K562 (cell line): ENCODE results near the gene LONRF3. TPM values are rescaled to one million over a fixed set of nuclear protein-coding genes. Genes with fewer than 3 reads are reported as not detected.

Experiments used
- BACH1 ChIP-seq: fragments of 200-800 bp; sonication (Bioruptor generic); IDR thresholded peaks from 2 replicates; pipeline ENCODE4 v1.6.1; 2016; ENCODE audit warnings: missing genetic modification characterization, missing compliant biosample characterization
- CEBPZ ChIP-seq: fragments of 150-350 bp; IDR thresholded peaks from 2 replicates; pipeline ENCODE4 v1.6.1; 2014; ENCODE audit warnings: low read depth, mild to moderate bottlenecking, low read length, borderline replicate concordance
- CHD7 ChIP-seq: fragments of 200-600 bp; sonication (generic); IDR thresholded peaks from one replicate; pipeline ENCODE4 v1.6.1; 2012; ENCODE audit warnings: mild to moderate bottlenecking, low read depth, low read length, inconsistent platforms
- EP400 ChIP-seq: fragments of 450-650 bp; IDR thresholded peaks from 2 replicates; pipeline ENCODE4 v1.6.1; 2017; ENCODE audit warnings: antibody characterized with exemption, mild to moderate bottlenecking, moderate library complexity
- FUS ChIP-seq: fragments of 200-400 bp; formaldehyde crosslinking; optimal IDR thresholded peaks from 2 replicates; pipeline ENCODE3; 2017; ENCODE audit warnings: low read depth, low read length
- JUN ChIP-seq, 2 experiments: sonication (generic) in 1 of 2; formaldehyde crosslinking in 1 of 2; IDR thresholded peaks; 2 replicates each; pipeline versions ENCODE4 v1.6.1 to v1.8.0; 2012 to 2022; ENCODE audit warnings: borderline replicate concordance in 2 of 2, mild to moderate bottlenecking in 2 of 2, improper control_type of control experiment in 1 of 2, low read depth in 1 of 2, low read length in 1 of 2, missing genetic modification reagents in 1 of 2
- SETDB1 ChIP-seq: IDR thresholded peaks from one replicate; pipeline ENCODE4 v1.6.1; 2012; ENCODE audit warnings: low read length, control low read depth, inconsistent platforms
- ZBTB11 ChIP-seq, 3 experiments: fragments of 200-800 bp in 1 of 3; fragments of 250-450 bp in 1 of 3; fragments of 450-650 bp in 1 of 3; sonication (Bioruptor Pico) in 1 of 3; sonication (Bioruptor generic) in 1 of 3; formaldehyde crosslinking in 1 of 3; IDR thresholded peaks; 2 replicates each; pipeline versions ENCODE4 v1.6.1 to v1.8.0; 2016 to 2022; ENCODE audit warnings: mild to moderate bottlenecking in 2 of 3, missing genetic modification characterization in 2 of 3, missing compliant biosample characterization in 1 of 3, moderate library complexity in 1 of 3
- polyA plus RNA-seq, 8 experiments: library from polyadenylated mRNA; depleted of rRNA in 4 of 8; stranded (reverse) in 5 of 8; unstranded in 3 of 8; fragments of >200 nt; fragmentation: Nextera tagmentation in 2 of 8; fragmentation: Illumina TruSeq in 1 of 8; extraction: Ambion mirVana in 2 of 8; extraction: Trizol in 1 of 8; gene quantifications; 2 replicates each; pipeline versions ENCODE4 v1.2.1 to v1.2.3, GENCODE V29; 2011 to 2014; ENCODE audit warnings: inconsistent platforms in 1 of 8, missing spikeins in 1 of 8
- total RNA-seq, 7 experiments: library from RNA; depleted of rRNA in 6 of 7; stranded (reverse); fragments of >200 nt in 6 of 7; fragmentation: Illumina TruSeq in 2 of 7; extraction: Trizol in 2 of 7; gene quantifications; 2 replicates each; pipeline versions ENCODE4 v1.2.1 to v1.2.3, GENCODE V29; 2011 to 2021; ENCODE audit warnings: low replicate concordance in 1 of 7

Gene LONRF3
- total and polyA plus RNA-seq, 9 of the 15 experiments (the other 6 are each of a cell fraction or from before 2014, with no cell fraction given) = 1.3 to 22.0 (median 8.7) TPM

- TF ChIP-seq EP400 (no peak), FUS (no peak), JUN (IDR thresholded peaks at IDR 0.05; ENCODE audit: borderline replicate concordance, low read depth, low read length) (no peak), JUN (CRISPR knock-in tag; IDR thresholded peaks at IDR 0.05; ENCODE audit: borderline replicate concordance) (no peak), SETDB1 (no peak), ZBTB11 (CRISPR knock-in tag; IDR thresholded peaks at IDR 0.05) (no peak), CEBPZ (no peak), CHD7 (no peak), BACH1 (tag) (no peak)
These were observed 31.3 kb upstream of the LONRF3 start (continued) for GRCh38 chrX:118943102-118943501.
